ENCODE data around the gene MSI2.

DNA sequence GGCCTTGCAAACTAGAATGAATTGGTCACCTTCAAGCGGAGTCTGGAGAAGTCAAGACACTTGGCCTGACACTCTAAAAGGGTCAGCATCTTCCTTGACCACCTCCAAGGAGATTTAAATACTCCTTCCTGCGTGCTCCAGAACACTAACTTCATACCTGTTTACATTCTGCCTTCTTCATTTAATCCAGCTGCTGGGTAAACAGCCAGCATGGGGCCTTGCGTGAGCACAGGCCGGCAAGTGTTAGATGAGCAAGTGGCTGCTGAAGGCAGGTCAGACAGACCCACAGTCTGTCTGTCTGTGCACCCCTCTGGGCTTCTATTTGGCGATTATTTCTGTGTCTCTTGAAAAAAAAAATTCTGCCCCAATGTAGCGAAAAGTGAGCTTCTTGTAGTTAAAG lies 153.8 kb downstream of the MSI2 start:
- TF ChIP-seq, protein P1, sequence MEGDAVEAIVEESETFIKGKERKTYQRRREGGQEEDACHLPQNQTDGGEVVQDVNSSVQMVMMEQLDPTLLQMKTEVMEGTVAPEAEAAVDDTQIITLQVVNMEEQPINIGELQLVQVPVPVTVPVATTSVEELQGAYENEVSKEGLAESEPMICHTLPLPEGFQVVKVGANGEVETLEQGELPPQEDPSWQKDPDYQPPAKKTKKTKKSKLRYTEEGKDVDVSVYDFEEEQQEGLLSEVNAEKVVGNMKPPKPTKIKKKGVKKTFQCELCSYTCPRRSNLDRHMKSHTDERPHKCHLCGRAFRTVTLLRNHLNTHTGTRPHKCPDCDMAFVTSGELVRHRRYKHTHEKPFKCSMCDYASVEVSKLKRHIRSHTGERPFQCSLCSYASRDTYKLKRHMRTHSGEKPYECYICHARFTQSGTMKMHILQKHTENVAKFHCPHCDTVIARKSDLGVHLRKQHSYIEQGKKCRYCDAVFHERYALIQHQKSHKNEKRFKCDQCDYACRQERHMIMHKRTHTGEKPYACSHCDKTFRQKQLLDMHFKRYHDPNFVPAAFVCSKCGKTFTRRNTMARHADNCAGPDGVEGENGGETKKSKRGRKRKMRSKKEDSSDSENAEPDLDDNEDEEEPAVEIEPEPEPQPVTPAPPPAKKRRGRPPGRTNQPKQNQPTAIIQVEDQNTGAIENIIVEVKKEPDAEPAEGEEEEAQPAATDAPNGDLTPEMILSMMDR (IDR thresholded peaks at IDR 0.05) = no peak
- no peak for TF ChIP-seq POLR2A (IDR thresholded peaks at IDR 0.05)

Measured in right lobe of liver (tissue), 4 donors.